ENCODE measurements around the gene CLDN9.
A peak's percentile ranks its signal among the peaks of the same experiment; 100 is the strongest.

Gene CLDN9

DNA sequence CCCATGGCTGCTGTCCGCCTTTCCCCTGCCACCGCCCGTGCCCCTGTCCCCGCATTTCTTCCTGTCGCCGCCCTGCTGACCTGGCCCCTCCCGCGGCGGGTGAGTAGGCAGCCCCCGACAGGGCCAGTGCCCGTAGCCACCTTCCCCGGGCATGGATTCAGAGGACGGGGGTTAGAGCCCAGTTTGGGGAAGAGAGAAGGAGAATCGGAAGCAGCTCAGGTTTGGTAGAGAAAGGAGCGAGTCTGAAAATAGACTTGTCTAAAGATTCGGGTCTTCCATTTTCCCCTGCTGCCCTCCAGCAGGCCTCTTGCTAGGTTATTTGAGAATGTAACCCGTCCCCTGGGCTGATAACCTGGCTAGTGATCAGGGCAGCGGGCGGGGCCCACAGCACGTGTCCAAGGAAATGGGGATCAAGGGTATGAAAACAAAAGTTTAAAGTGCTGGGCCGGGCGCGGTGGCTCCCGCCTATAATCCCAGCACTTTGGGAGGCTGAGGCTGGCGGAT is 7.9 kb upstream of the CLDN9 start:
- Histone ChIP-seq H3K9me3 (ENCODE audit: control insufficient read depth, insufficient read depth, low read length) (no peaks in the 10 kb centered on the region), H3K4me3 (ENCODE audit: low read depth, low read length) (peak overlapping the region; percentile 64), H3K27me3 (ENCODE audit: control insufficient read depth, insufficient read depth, low read length) (no peaks in the 10 kb centered on the region), H3K4me1 (ENCODE audit: control insufficient read depth, insufficient read depth, low read length) (peaks cover 25% of the 10 kb centered on the region), H3K9ac (ENCODE audit: low read depth, low read length) (peak overlapping the region; percentile 65), H3K36me3 (ENCODE audit: control insufficient read depth, insufficient read depth, low read length) (no peaks in the 10 kb centered on the region)

DNA sequence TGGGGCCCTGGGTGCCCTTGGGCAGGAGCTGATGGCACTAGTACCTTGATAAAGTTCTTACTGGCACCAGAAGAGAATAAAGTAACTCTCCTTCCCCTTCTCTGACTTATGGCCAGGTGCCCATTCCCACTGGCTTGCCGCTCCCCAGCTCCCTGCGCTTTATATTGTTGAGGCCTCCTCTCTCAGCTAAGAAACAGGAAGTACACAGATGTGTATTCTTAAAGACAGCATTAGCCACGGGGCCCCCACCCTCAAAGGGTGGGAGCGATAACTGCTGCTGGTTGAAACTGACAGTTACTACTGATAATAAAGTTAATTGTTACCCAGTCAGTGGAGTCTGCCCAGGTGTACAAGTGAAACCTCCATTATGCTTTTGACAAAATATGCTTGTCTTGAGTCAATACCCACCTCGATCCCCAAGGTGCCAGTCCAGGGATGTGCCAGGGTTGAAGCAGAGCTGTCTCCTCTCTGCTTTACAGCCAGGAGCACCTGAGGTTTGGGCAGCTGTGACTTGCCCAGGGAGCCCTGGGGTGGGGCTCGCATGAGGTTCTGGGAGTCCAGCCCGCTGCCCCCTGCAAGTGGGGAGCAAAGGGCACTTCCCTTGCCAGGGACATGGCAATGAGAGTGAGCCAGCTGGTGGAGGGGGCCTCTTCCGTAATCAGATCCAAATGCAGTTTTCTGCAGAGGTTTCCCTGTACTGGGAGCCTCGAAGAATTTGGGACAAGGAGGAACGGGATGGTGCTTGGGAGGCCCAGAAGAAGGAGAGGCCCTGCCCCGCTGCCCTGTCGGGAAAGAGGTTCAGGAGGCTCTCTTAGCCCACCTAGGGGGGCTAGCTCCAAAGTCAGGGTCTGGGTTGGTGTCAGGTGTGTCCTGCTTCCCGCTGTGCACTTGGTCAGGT is 5.4 kb upstream of the CLDN9 start:
- Histone ChIP-seq H3K4me3 (ENCODE audit: low read depth, low read length) (peak overlapping the region; percentile 66), H3K9me3 (ENCODE audit: control insufficient read depth, insufficient read depth, low read length) (no peaks in the 10 kb centered on the region), H3K4me1 (ENCODE audit: control insufficient read depth, insufficient read depth, low read length) (peaks cover 30% of the 10 kb centered on the region), H3K36me3 (ENCODE audit: control insufficient read depth, insufficient read depth, low read length) (no peaks in the 10 kb centered on the region), H3K9ac (ENCODE audit: low read depth, low read length) (peak overlapping the region; percentile 95), H3K27me3 (ENCODE audit: control insufficient read depth, insufficient read depth, low read length) (peaks cover 5% of the 10 kb centered on the region)

DNA sequence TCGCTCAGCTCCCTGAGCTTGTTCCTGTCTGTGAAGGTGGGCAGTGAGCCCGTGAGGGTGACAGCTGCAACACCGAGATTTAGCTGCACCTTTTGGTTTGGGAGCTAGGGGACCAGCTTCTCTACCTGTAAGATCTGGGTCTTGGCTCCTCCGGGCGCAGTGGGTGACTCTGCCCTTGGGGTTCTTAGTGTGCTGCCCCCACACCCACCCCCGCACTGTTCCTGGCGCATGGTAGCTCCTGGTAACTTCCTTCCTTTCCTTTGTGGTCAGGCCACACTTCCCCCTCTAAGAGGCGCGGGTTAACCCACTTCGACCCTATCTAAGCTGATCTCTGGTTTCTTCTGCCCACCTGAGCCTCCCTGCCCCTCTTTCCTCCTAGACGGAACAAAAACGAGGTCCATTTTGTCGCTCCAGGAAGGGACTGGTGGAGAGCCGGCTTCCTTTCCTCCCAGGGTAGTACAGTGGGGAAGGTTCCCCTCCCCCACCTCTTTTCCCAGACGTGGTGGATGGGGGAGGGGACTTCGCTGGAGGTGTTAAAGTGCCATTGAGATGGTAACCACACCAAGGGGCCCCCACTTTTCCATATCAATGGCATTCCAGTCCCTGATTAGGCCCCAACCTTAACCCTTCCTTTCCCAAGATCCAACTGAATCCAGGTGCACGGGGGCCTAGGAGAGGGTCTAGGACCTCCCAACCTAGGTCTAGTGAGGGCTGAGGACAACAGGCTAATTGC is 4.6 kb upstream of the CLDN9 start:
- Histone ChIP-seq H3K27me3 (ENCODE audit: control insufficient read depth, insufficient read depth, low read length) (peaks cover 5% of the 10 kb centered on the region), H3K9ac (ENCODE audit: low read depth, low read length) (peak overlapping the region; percentile 95), H3K9me3 (ENCODE audit: control insufficient read depth, insufficient read depth, low read length) (no peaks in the 10 kb centered on the region), H3K4me3 (ENCODE audit: low read depth, low read length) (peak overlapping the region; percentile 66), H3K4me1 (ENCODE audit: control insufficient read depth, insufficient read depth, low read length) (peaks cover 33% of the 10 kb centered on the region), H3K36me3 (ENCODE audit: control insufficient read depth, insufficient read depth, low read length) (no peaks in the 10 kb centered on the region)

DNA sequence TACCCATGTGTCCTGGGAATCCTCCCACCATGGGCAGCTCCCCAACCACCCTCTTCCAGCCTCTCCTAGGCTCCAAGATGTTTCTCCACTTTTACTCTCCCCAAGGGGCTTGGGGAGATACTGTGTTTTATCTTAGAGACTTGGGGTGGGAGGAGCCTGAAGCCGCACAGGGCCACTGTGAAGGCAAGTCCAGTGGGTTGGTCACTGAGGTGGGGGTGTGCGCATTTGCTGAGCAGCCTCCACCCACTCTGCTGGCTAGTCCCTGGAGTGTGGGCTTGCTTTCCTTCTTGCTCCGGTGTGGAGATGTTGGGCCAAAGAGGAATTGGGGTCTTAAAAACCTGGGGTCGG is 4.1 kb upstream of the CLDN9 start:
- Histone ChIP-seq H3K9me3 (ENCODE audit: control insufficient read depth, insufficient read depth, low read length) (no peaks in the 10 kb centered on the region), H3K4me3 (ENCODE audit: low read depth, low read length) (peak overlapping the region; percentile 50), H3K4me1 (ENCODE audit: control insufficient read depth, insufficient read depth, low read length) (peaks cover 37% of the 10 kb centered on the region), H3K36me3 (ENCODE audit: control insufficient read depth, insufficient read depth, low read length) (no peaks in the 10 kb centered on the region), H3K27me3 (ENCODE audit: control insufficient read depth, insufficient read depth, low read length) (peaks cover 5% of the 10 kb centered on the region), H3K9ac (ENCODE audit: low read depth, low read length) (peak overlapping the region; percentile 50)

DNA sequence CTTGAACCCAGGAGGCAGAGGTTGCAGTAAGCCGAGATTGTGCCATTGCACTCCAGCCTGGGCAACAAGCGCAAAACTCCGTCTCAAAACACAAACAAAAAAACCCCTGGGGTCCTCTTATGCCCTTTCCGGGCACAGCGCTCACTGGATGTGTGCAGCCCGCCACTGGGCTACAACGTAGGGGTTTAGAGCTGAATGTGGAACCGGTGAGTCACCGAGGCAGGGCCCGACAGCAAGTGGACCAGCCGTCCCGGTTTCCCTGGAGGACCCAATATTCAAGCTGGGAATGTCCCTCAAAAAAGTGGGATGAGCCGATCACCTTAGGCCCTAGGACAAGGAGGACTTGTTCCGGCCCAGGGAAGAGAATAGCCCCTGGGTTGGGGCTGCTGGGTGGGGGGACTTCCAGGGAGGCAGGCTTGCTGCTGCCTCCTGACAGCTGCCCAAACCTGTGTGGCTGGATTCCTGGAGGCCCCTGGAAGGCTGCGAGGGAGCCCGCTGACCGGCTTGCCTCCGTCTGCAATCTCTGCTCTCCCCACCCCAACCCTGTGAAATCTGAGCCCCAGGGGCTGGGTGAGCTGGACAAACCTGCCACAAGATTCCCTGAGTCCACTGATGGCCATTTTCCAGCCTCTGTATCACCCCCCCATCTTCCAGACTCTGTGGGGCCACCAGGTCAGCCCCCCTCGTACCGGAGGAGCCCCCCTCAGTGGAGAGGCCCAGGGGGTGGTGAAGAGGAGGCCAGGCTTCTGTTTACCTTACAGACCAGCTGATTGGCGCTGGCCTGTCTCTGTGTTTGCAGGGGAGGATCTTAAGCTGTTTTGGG is 2.9 kb upstream of the CLDN9 start:
- Histone ChIP-seq H3K4me1 (ENCODE audit: control insufficient read depth, insufficient read depth, low read length) (peaks cover 42% of the 10 kb centered on the region), H3K9ac (ENCODE audit: low read depth, low read length) (peak overlapping the region; percentile 60)

DNA sequence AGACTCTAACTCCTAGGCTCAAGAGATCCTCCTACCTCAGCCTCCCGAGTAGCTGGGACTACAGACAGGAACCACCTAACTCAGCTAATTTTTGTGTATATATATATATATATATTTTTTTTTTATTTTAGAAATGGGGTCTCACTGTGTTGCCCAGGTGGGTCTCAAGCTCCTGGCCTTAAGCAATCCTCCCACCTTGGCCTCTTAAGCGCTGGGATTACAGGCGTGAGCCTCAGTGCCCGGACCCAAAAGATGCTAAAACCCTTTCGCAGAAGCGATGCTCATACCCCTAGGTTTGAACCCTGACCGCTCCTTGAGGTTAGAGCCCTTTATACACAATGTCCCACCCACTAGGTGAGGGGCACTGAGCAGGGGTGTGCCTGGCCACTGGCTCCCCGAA is 2.2 kb upstream of the CLDN9 start:
- Histone ChIP-seq H3K9ac (ENCODE audit: low read depth, low read length) (no peak overlapping the region), H3K4me3 (ENCODE audit: low read depth, low read length) (peak overlapping the region; percentile 36), H3K27me3 (ENCODE audit: control insufficient read depth, insufficient read depth, low read length) (peaks cover 5% of the 10 kb centered on the region), H3K36me3 (ENCODE audit: control insufficient read depth, insufficient read depth, low read length) (peaks cover 12% of the 10 kb centered on the region), H3K4me1 (ENCODE audit: control insufficient read depth, insufficient read depth, low read length) (peaks cover 42% of the 10 kb centered on the region), H3K9me3 (ENCODE audit: control insufficient read depth, insufficient read depth, low read length) (no peaks in the 10 kb centered on the region)

More for the DNA sequence above, 2.9 kb upstream of the CLDN9 start:
- Histone ChIP-seq H3K9me3 (ENCODE audit: control insufficient read depth, insufficient read depth, low read length) (no peaks in the 10 kb centered on the region), H3K4me3 (ENCODE audit: low read depth, low read length) (peak overlapping the region; percentile 58), H3K27me3 (ENCODE audit: control insufficient read depth, insufficient read depth, low read length) (peaks cover 5% of the 10 kb centered on the region), H3K36me3 (ENCODE audit: control insufficient read depth, insufficient read depth, low read length) (peaks cover 5% of the 10 kb centered on the region)

DNA sequence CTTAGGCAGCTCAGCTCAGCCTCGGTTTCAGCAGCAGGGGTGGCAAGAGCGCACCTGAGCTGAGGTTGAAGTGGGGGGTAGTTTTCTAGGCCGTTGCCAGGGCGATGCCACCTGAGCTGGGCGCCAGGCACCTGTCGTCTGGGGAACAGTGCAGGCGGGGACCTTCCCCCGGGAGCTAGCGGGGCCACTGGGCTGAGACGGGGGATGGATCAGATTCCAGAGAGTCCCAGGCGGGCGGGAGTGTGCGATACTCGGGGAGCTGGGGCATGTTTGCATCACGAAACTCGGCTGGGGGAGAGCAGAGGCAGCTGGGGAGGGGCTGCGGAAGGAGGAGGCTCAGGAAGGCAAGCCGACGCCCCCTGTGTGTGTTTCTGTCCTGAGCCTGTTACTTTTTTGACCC is 477 bp upstream of the CLDN9 start:
- peaks cover 20% of the 10 kb centered on the region for H3K36me3 ChIP-seq (ENCODE audit: control insufficient read depth, insufficient read depth, low read length)
- peaks cover 5% of the 10 kb centered on the region for H3K27me3 ChIP-seq (ENCODE audit: control insufficient read depth, insufficient read depth, low read length)
- H3K4me1 ChIP-seq (ENCODE audit: control insufficient read depth, insufficient read depth, low read length): peaks cover 35% of the 10 kb centered on the region
- peak overlapping the region; percentile 38 for H3K4me3 ChIP-seq (ENCODE audit: low read depth, low read length)
- H3K9me3 ChIP-seq (ENCODE audit: control insufficient read depth, insufficient read depth, low read length): no peaks in the 10 kb centered on the region
- no peak overlapping the region for H3K9ac ChIP-seq (ENCODE audit: low read depth, low read length)

DNA sequence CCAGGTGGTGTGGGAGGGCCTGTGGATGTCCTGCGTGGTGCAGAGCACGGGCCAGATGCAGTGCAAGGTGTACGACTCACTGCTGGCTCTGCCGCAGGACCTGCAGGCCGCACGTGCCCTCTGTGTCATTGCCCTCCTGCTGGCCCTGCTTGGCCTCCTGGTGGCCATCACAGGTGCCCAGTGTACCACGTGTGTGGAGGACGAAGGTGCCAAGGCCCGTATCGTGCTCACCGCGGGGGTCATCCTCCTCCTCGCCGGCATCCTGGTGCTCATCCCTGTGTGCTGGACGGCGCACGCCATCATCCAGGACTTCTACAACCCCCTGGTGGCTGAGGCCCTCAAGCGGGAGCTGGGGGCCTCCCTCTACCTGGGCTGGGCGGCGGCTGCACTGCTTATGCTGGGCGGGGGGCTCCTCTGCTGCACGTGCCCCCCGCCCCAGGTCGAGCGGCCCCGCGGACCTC is 798 bp downstream of the CLDN9 start:
- Histone ChIP-seq H3K4me1 (ENCODE audit: control insufficient read depth, insufficient read depth, low read length) (peaks cover 28% of the 10 kb centered on the region), H3K4me3 (ENCODE audit: low read depth, low read length) (peak overlapping the region; percentile 38), H3K9me3 (ENCODE audit: control insufficient read depth, insufficient read depth, low read length) (no peaks in the 10 kb centered on the region), H3K9ac (ENCODE audit: low read depth, low read length) (no peak overlapping the region), H3K27me3 (ENCODE audit: control insufficient read depth, insufficient read depth, low read length) (peaks cover 5% of the 10 kb centered on the region), H3K36me3 (ENCODE audit: control insufficient read depth, insufficient read depth, low read length) (peaks cover 20% of the 10 kb centered on the region)

DNA sequence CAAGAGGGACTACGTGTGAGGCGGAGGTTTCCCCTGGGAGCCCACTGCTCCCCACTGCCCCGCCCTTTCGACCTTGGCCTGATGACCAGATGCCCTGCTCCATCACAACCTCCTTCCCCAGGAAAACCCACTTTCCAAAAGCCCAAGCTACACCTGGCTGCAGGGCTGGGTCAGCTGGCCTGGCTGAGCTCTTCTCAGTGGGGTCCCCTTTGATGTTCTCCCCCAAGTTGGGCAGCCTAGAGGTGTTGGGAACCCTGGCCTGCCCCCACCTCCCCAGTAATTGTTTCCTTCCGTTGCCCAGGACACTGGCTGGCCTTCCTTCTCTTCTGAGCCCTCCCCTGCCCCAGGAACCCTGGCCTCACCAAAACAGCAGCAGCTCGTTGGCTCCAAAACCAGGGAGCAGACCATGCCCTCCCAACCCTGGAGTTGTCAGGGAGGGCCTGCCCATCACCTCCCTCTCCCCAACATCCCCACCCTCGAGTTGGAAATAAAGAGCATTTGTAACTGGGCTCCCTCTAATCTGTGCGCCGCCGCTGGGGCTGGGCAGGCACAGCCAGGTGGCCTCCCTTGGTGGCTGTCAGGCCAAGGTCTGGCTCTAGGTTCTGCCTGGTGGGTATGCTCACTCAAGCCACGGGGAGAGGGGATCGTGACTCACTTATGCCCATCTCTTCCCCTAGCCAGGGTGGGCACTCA is 1.4 kb downstream of the CLDN9 start:
- Histone ChIP-seq H3K4me3 (ENCODE audit: low read depth, low read length) (peak overlapping the region; percentile 38), H3K27me3 (ENCODE audit: control insufficient read depth, insufficient read depth, low read length) (peaks cover 5% of the 10 kb centered on the region), H3K9me3 (ENCODE audit: control insufficient read depth, insufficient read depth, low read length) (no peaks in the 10 kb centered on the region), H3K4me1 (ENCODE audit: control insufficient read depth, insufficient read depth, low read length) (peaks cover 25% of the 10 kb centered on the region), H3K9ac (ENCODE audit: low read depth, low read length) (no peak overlapping the region), H3K36me3 (ENCODE audit: control insufficient read depth, insufficient read depth, low read length) (peaks cover 20% of the 10 kb centered on the region)

DNA sequence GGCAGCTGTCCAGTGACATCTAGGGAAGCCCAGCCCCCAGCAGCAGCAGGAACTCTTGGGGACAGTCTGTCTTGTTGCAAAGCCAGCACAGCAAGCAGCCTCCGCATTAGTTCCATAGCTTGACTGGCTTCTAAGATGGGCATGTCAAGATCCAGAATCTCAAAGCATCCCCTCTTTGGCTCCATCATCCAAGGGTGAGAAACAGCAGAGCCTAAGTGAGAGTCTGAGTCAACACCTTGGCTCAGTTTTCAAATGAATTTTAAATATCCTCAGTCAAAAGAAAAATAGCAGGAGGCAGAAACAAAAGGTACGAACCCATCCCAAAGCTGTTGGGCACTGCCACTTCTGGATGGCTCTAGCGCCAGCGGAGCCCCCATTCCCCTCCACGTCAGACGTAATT is 2.2 kb downstream of the CLDN9 start:
- Histone ChIP-seq H3K36me3 (ENCODE audit: control insufficient read depth, insufficient read depth, low read length) (peaks cover 20% of the 10 kb centered on the region), H3K4me3 (ENCODE audit: low read depth, low read length) (no peak overlapping the region), H3K9ac (ENCODE audit: low read depth, low read length) (no peak overlapping the region), H3K9me3 (ENCODE audit: control insufficient read depth, insufficient read depth, low read length) (no peaks in the 10 kb centered on the region), H3K27me3 (ENCODE audit: control insufficient read depth, insufficient read depth, low read length) (peaks cover 5% of the 10 kb centered on the region), H3K4me1 (ENCODE audit: control insufficient read depth, insufficient read depth, low read length) (peaks cover 21% of the 10 kb centered on the region)
